ENCODE measurements around the gene ATG2B.

DNA sequence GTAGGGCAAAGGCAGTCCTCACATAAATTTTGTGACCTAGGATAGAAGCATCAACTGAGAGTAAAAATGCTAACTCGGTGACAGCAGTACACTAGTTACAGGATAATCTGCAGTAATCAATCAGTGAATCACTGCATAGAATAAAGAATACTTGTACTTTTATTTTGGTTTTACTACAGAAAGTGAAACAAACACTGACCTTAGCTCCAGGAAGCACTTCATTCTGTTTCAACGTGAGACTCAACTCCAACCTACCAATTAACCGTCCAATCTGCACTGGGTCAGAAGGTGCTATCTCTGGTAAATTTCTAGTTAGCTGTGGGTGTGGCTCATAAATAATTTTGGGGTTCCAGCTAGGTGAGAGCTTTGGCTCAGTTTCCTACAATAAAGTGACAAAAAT is 21.8 kb downstream of the ATG2B start:
- TF ChIP-seq POLR2A (IDR thresholded peaks at IDR 0.05; ENCODE audit: low read depth, low read length) = no peak
- TF ChIP-seq, protein P1, sequence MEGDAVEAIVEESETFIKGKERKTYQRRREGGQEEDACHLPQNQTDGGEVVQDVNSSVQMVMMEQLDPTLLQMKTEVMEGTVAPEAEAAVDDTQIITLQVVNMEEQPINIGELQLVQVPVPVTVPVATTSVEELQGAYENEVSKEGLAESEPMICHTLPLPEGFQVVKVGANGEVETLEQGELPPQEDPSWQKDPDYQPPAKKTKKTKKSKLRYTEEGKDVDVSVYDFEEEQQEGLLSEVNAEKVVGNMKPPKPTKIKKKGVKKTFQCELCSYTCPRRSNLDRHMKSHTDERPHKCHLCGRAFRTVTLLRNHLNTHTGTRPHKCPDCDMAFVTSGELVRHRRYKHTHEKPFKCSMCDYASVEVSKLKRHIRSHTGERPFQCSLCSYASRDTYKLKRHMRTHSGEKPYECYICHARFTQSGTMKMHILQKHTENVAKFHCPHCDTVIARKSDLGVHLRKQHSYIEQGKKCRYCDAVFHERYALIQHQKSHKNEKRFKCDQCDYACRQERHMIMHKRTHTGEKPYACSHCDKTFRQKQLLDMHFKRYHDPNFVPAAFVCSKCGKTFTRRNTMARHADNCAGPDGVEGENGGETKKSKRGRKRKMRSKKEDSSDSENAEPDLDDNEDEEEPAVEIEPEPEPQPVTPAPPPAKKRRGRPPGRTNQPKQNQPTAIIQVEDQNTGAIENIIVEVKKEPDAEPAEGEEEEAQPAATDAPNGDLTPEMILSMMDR (IDR thresholded peaks at IDR 0.05 in 2 of 3, conservative IDR thresholded peaks at IDR 0.05 in 1 of 3; ENCODE audit: control insufficient read depth in 2 of 3, extremely low read depth in 1 of 3, insufficient read depth in 1 of 3, low read depth in 3 of 3, low read length in 3 of 3) = no peak
- TF ChIP-seq EED (IDR thresholded peaks at IDR 0.05; ENCODE audit: low read depth) = no peak
- no peak for TF ChIP-seq EZH2 (IDR thresholded peaks at IDR 0.05; ENCODE audit: borderline replicate concordance, control insufficient read depth, low read depth, low read length)
- TF ChIP-seq NFYA (IDR thresholded peaks at IDR 0.05; ENCODE audit: borderline replicate concordance, low read depth, low read length) = no peak
- no peak for TF ChIP-seq ATF3 (IDR thresholded peaks at IDR 0.05; ENCODE audit: borderline replicate concordance, extremely low read depth, low read depth, low read length)
- TF ChIP-seq NRF1 (conservative IDR thresholded peaks at IDR 0.05; ENCODE audit: low read depth, low read length) = no peak
